ENCODE results near the gene KDM8. TPM values are rescaled to one million over a fixed set of nuclear protein-coding genes. Genes with fewer than 3 reads are reported as not detected.
A peak's percentile ranks its signal among the peaks of the same experiment; 100 is the strongest.

KDM8 gene
- total RNA-seq, 2 donors from 2014 or later = 5.2 to 7.1 TPM

GRCh38 chr16:27232901-27233625 is 29.7 kb downstream of the KDM8 start:
- no peak overlapping the region for H3K4me3 ChIP-seq
- H3K27ac ChIP-seq = peak overlapping the region; percentile 28
- DNase-seq = no peak
- no peaks in the 10 kb centered on the region for H3K9me3 ChIP-seq
- H3K36me3 ChIP-seq = no peaks in the 10 kb centered on the region
- TF ChIP-seq CTCF (IDR thresholded peaks at IDR 0.05) = no peak
- H3K9ac ChIP-seq (ENCODE audit: low read depth in 2 of 2, low read length in 2 of 2) = peak overlapping the region in 1 of 2 donors; percentile 60
- peaks cover 33% of the 10 kb centered on the region for H3K4me1 ChIP-seq
- intact Hi-C loops (cut with DNase I) = loop anchor here (5.0 kb wide), 1 partner anchor 134 kb away; no protein-coding TSS in a partner anchor
- no peaks in the 10 kb centered on the region for H3K27me3 ChIP-seq

- peak overlapping the region; percentile 28 for H3K27ac ChIP-seq
- no peaks in the 10 kb centered on the region for H3K27me3 ChIP-seq
- H3K4me3 ChIP-seq = no peak overlapping the region
- no peaks in the 10 kb centered on the region for H3K9me3 ChIP-seq
- peaks cover 37% of the 10 kb centered on the region for H3K4me1 ChIP-seq
- DNase-seq = no peak
- H3K9ac ChIP-seq (ENCODE audit: low read depth in 2 of 2, low read length in 2 of 2) = peak overlapping the region in 1 of 2 donors; percentile 9
- no peaks in the 10 kb centered on the region for H3K36me3 ChIP-seq
- TF ChIP-seq CTCF (IDR thresholded peaks at IDR 0.05) = no peak
- intact Hi-C loops (cut with DNase I) = loop anchor here (5.0 kb wide), 1 partner anchor 134 kb away; no protein-coding TSS in a partner anchor
These were observed 30.4 kb downstream of the KDM8 start for GRCh38 chr16:27233731-27234130.

GRCh38 chr16:27234171-27234570 is 30.8 kb downstream of the KDM8 start:
- no peak overlapping the region for H3K4me3 ChIP-seq
- DNase-seq = no peak
- no peak overlapping the region for H3K9ac ChIP-seq (ENCODE audit: low read depth in 2 of 2, low read length in 2 of 2)
- intact Hi-C loops (cut with DNase I) = loop anchor here (5.0 kb wide), 1 partner anchor 133 kb away; no protein-coding TSS in a partner anchor
- peak overlapping the region; percentile 71 for H3K27ac ChIP-seq
- H3K4me1 ChIP-seq = peaks cover 37% of the 10 kb centered on the region
- no peaks in the 10 kb centered on the region for H3K9me3 ChIP-seq
- no peaks in the 10 kb centered on the region for H3K27me3 ChIP-seq
- TF ChIP-seq CTCF (IDR thresholded peaks at IDR 0.05) = no peak
- H3K36me3 ChIP-seq = no peaks in the 10 kb centered on the region

GRCh38 chr16:27234603-27235002 is 31.3 kb downstream of the KDM8 start:
- no peaks in the 10 kb centered on the region for H3K36me3 ChIP-seq
- peaks cover 37% of the 10 kb centered on the region for H3K4me1 ChIP-seq
- peak overlapping the region in 1 of 2 donors; percentile 49 for H3K9ac ChIP-seq (ENCODE audit: low read depth in 2 of 2, low read length in 2 of 2)
- intact Hi-C loops (cut with DNase I) = loop anchor here (5.0 kb wide), 2 partner anchors 78 to 133 kb away; partner anchors contain the start of gene IL4R
- TF ChIP-seq CTCF (IDR thresholded peaks at IDR 0.05) = no peak
- H3K27me3 ChIP-seq = no peaks in the 10 kb centered on the region
- no peak for DNase-seq
- H3K4me3 ChIP-seq = no peak overlapping the region
- no peaks in the 10 kb centered on the region for H3K9me3 ChIP-seq
- peak overlapping the region; percentile 71 for H3K27ac ChIP-seq

GRCh38 chr16:27235055-27235937 is 32.0 kb downstream of the KDM8 start:
- Histone ChIP-seq H3K27me3 (no peaks in the 10 kb centered on the region), H3K27ac (peak overlapping the region; percentile 71), H3K9me3 (no peaks in the 10 kb centered on the region), H3K36me3 (no peaks in the 10 kb centered on the region), H3K4me1 (peaks cover 35% of the 10 kb centered on the region), H3K9ac (ENCODE audit: low read depth in 2 of 2, low read length in 2 of 2) (peak overlapping the region; percentile 32 to 49), H3K4me3 (no peak overlapping the region)
- TF ChIP-seq CTCF (IDR thresholded peaks at IDR 0.05) = peak; percentile 74
- peak; percentile 95 for DNase-seq
- intact Hi-C loops (cut with DNase I) = loop anchor here (5.0 kb wide), 1 partner anchor 77 kb away; the partner anchor contains the start of gene IL4R

Data from colonic mucosa (tissue), 4 donors.